Endothelial cell (in vitro differentiated cells): ENCODE results near the gene ARL11. TPM values are rescaled to one million over a fixed set of nuclear protein-coding genes. Genes with fewer than 3 reads are reported as not detected.

Experiments used
- DNase-seq: peaks from one replicate; pipeline ENCODE4 v3.0.0; 2021; ENCODE audit warnings: low spot score
- H3K27ac Mint-ChIP-seq: one replicate; pipeline ENCODE4 v1.8.0; 2021; ENCODE audit warnings: mixed read lengths, inconsistent platforms; ENCODE audit not compliant: unreplicated experiment
- H3K27me3 Mint-ChIP-seq: one replicate; pipeline ENCODE4 v1.8.0; 2021; ENCODE audit warnings: mild to moderate bottlenecking, moderate library complexity, mixed read lengths, inconsistent platforms; ENCODE audit not compliant: unreplicated experiment
- H3K36me3 Mint-ChIP-seq: one replicate; pipeline ENCODE4 v1.8.0; 2021; ENCODE audit warnings: mild to moderate bottlenecking, low read depth, mixed read lengths, inconsistent platforms; ENCODE audit not compliant: unreplicated experiment
- H3K4me1 Mint-ChIP-seq: one replicate; pipeline ENCODE4 v1.8.0; 2021; ENCODE audit warnings: mild to moderate bottlenecking, mixed read lengths, inconsistent platforms; ENCODE audit not compliant: unreplicated experiment
- H3K4me3 Mint-ChIP-seq: one replicate; pipeline ENCODE4 v1.8.0; 2021; ENCODE audit warnings: mild to moderate bottlenecking, mixed read lengths, inconsistent platforms; ENCODE audit not compliant: unreplicated experiment
- H3K9me3 Mint-ChIP-seq: one replicate; pipeline ENCODE4 v1.8.0; 2021; ENCODE audit warnings: mixed read lengths, inconsistent platforms; ENCODE audit not compliant: unreplicated experiment
- CTCF ChIP-seq: fragments of 200-600 bp; sonication (generic); IDR thresholded peaks from one replicate; pipeline ENCODE4 v1.5.0; 2021; ENCODE audit warnings: antibody characterized with exemption; ENCODE audit not compliant: unreplicated experiment
- total RNA-seq: library from RNA; stranded (reverse); fragmentation: NEBNext Ultra II Directional; extraction: Animal tissue kit (Norgen Biotek cat#: 25700); gene quantifications from one replicate; pipeline ENCODE4 v1.2.1, GENCODE V29; 2021; ENCODE audit not compliant: unreplicated experiment

Gene ARL11
- total RNA-seq, 1 donor from 2014 or later = 1.4 TPM

DNA sequence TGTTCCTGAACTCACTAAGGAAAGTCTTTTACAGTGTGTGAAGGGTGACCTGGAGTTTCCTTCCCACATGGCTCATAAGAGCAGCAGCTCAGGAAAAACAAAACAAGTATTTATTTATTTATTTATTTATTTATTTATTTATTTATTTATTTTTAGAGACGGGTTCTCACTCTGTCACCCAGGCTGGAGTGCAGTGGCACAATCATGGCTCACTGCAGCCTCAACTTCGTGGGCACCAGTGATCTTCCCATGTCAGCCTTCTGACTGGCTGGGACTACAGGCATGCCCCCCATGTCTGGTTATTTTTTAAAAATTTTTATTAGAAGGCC lies 10.4 kb downstream of the ARL11 start:
- Mint-ChIP-seq H3K27ac (no peak overlapping the region), H3K9me3 (no peaks in the 10 kb centered on the region), H3K4me1 (peaks cover 3% of the 10 kb centered on the region), H3K27me3 (peaks cover 4% of the 10 kb centered on the region), H3K36me3 (peaks cover 8% of the 10 kb centered on the region), H3K4me3 (no peak overlapping the region)
- no peak for DNase-seq
- TF ChIP-seq CTCF = no peak

GRCh38 chr13:49641801-49642291 lies 13.5 kb downstream of the ARL11 start:
- TF ChIP-seq CTCF = no peak
- peaks cover 4% of the 10 kb centered on the region for H3K27me3 Mint-ChIP-seq
- DNase-seq = no peak
- no peak overlapping the region for H3K27ac Mint-ChIP-seq
- H3K4me1 Mint-ChIP-seq = peaks cover 7% of the 10 kb centered on the region
- H3K9me3 Mint-ChIP-seq = no peaks in the 10 kb centered on the region
- peaks cover 4% of the 10 kb centered on the region for H3K36me3 Mint-ChIP-seq
- H3K4me3 Mint-ChIP-seq = no peak overlapping the region

DNA sequence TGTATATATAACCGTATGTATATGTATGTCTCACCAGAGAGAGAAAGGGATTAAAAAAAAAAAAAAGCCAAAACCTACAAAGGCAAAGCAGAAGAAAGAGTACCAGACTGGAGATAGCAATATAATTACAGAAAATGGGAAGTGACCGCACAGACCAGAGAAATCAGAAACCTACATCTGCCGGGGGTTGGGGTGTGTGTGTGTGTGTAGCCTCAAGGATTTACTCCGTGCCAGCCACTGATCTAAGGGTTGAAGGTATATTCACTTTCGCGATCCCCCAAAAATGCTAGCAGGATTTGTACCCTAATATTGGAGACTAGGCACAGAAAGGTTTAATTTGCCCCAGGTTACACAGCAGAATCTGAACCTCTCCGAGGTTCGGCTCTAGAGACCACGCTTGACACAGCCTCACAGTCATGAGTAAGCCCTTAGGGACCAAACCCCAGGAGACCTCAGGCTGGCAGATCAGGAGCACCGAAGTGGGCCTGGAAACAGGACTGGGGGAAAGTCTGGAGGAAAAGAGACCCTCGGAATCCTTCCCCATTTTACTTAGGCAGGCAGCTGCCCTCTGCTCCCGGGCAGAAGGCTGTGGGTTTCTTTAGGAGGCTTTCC lies 14.8 kb downstream of the ARL11 start:
- Mint-ChIP-seq H3K9me3 (no peaks in the 10 kb centered on the region), H3K36me3 (peaks cover 4% of the 10 kb centered on the region), H3K4me3 (no peak overlapping the region)

GRCh38 chr13:49645451-49645850 lies 17.1 kb downstream of the ARL11 start:
- Mint-ChIP-seq H3K27ac (peak overlapping the region; percentile 37), H3K9me3 (no peaks in the 10 kb centered on the region), H3K36me3 (peaks cover 4% of the 10 kb centered on the region), H3K4me3 (no peak overlapping the region), H3K4me1 (peaks cover 9% of the 10 kb centered on the region), H3K27me3 (peaks cover 4% of the 10 kb centered on the region)
- no peak for DNase-seq
- no peak for TF ChIP-seq CTCF

More for the DNA sequence above, 14.8 kb downstream of the ARL11 start:
- Mint-ChIP-seq H3K27ac (no peak overlapping the region), H3K27me3 (peaks cover 4% of the 10 kb centered on the region), H3K4me1 (peaks cover 7% of the 10 kb centered on the region)
- DNase-seq = no peak
- no peak for TF ChIP-seq CTCF

GRCh38 chr13:49646688-49647087 lies 18.4 kb downstream of the ARL11 start:
- TF ChIP-seq CTCF = no peak
- peaks cover 2% of the 10 kb centered on the region for H3K27me3 Mint-ChIP-seq
- no peak overlapping the region for H3K27ac Mint-ChIP-seq
- H3K4me3 Mint-ChIP-seq = no peak overlapping the region
- H3K9me3 Mint-ChIP-seq = no peaks in the 10 kb centered on the region
- peaks cover 9% of the 10 kb centered on the region for H3K4me1 Mint-ChIP-seq
- DNase-seq = no peak
- peaks cover 4% of the 10 kb centered on the region for H3K36me3 Mint-ChIP-seq
